ENCODE measurements around the gene BTC. TPM values are rescaled to one million over a fixed set of nuclear protein-coding genes. Genes with fewer than 3 reads are reported as not detected.

The BTC gene
- total and polyA plus RNA-seq, 2 donors (not counting 1 experiment from before 2014, with no cell fraction given) = not detected

DNA sequence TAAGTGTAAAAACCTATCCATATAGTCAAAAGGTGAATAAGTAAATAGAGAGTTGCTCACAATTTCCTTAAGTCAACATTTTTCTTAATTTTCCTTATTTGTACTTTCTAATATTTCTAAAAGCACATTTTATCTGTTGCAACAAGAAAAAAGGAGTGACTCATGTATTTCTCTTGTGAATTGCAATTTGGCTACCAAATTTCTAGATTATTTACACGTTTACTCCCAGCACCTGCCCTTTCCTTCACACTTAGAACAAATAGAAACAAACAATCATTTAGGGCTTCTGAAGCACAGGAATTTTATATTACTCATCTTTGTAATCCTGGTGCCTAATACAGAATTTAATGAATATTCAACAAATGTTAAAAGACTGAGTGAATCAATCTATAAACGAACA, 22.2 kb downstream of the BTC start:
- Mint-ChIP-seq H3K27ac (no peak overlapping the region), H3K9me3 (ENCODE audit: insufficient read depth) (no peaks in the 10 kb centered on the region), H3K27me3 (peaks cover 6% of the 10 kb centered on the region), H3K4me3 (no peak overlapping the region), H3K4me1 (no peaks in the 10 kb centered on the region)
- Histone ChIP-seq H3K4me1 (ENCODE audit: control insufficient read depth in 2 of 2, insufficient read depth in 2 of 2, low read length in 2 of 2) (no peaks in the 10 kb centered on the region), H3K27ac (ENCODE audit: low read length in 2 of 2) (no peak overlapping the region), H4K20me1 (ENCODE audit: control insufficient read depth, insufficient read depth, low read length, poor library complexity, severe bottlenecking) (no peaks in the 10 kb centered on the region), H3K36me3 (replicated peaks in 1 of 2; ENCODE audit: control extremely low read depth in 1 of 2, control insufficient read depth in 1 of 2, extremely low read depth in 1 of 2, insufficient read depth in 2 of 2, low read length in 1 of 2) (no peaks in the 10 kb centered on the region), H3K4me3 (ENCODE audit: control extremely low read depth in 1 of 5, extremely low read depth in 1 of 5, insufficient read depth in 1 of 5, low read depth in 2 of 5, low read length in 4 of 5) (no peak overlapping the region), H3K9me3 (ENCODE audit: control extremely low read depth in 1 of 3, control insufficient read depth in 2 of 3, insufficient read depth in 1 of 3, low read length in 2 of 3) (no peaks in the 10 kb centered on the region), H3K79me2 (ENCODE audit: control insufficient read depth, insufficient read depth, low read length) (no peaks in the 10 kb centered on the region), H3K4me2 (replicated peaks; ENCODE audit: low read depth, low read length, poor library complexity, severe bottlenecking) (no peak overlapping the region), H3K9ac (ENCODE audit: low read length) (no peak overlapping the region), H3K27me3 (replicated peaks in 1 of 4; ENCODE audit: control extremely low read depth in 1 of 4, control insufficient read depth in 3 of 4, insufficient read depth in 4 of 4, low read length in 3 of 4) (no peaks in the 10 kb centered on the region), H2AFZ (ENCODE audit: insufficient read depth, low read depth, low read length, poor library complexity, severe bottlenecking) (no peak overlapping the region)
- ATAC-seq (ENCODE audit: low read depth) (no peak), DNase-seq (no peak)
- WGBS (ENCODE audit: insufficient coverage) = no CpG with 5 or more reads among the region's 2 CpGs
- intact Hi-C loops (cut with micrococcal nuclease) = no loop called here
- ChIA-PET POLR2A (no interaction called here), CTCF (no interaction called here)
- TF ChIP-seq, protein P1, sequence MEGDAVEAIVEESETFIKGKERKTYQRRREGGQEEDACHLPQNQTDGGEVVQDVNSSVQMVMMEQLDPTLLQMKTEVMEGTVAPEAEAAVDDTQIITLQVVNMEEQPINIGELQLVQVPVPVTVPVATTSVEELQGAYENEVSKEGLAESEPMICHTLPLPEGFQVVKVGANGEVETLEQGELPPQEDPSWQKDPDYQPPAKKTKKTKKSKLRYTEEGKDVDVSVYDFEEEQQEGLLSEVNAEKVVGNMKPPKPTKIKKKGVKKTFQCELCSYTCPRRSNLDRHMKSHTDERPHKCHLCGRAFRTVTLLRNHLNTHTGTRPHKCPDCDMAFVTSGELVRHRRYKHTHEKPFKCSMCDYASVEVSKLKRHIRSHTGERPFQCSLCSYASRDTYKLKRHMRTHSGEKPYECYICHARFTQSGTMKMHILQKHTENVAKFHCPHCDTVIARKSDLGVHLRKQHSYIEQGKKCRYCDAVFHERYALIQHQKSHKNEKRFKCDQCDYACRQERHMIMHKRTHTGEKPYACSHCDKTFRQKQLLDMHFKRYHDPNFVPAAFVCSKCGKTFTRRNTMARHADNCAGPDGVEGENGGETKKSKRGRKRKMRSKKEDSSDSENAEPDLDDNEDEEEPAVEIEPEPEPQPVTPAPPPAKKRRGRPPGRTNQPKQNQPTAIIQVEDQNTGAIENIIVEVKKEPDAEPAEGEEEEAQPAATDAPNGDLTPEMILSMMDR (IDR thresholded peaks at IDR 0.05) = no peak
- no peak for TF ChIP-seq EZH2 (IDR thresholded peaks at IDR 0.05; ENCODE audit: borderline replicate concordance, insufficient read depth, low read depth, low read length, poor library complexity, severe bottlenecking)

DNA sequence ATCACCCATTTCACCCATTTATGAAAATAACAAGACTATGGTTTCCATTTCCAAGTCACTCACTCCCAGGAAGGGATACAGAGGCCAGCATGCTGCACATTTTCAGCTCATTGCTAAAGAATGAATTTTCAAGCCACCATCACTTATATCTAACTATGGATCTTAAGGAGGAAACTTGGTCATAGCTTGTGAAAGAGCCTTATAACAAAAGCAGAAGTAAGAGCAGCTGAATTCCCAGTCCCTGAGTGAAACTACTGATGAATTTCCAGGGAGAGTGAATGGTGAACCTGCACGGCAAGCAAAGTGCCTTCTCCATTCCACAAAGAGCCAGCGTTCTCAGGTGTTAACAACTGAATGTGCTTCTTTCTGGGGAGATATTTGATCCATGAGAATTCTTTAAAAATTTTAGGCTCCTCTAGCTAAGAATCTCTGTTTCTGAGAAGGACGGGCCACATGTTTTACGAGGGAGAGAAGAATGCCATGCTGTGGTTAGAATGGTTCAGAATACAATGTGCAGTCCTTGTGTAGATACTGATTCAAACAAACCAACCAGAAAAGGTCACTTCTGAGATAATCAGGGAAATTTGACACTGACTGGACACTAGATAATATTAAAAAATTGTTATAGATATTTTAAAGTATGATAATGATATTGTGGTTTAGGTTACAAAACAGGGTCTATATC, 24.0 kb downstream of the BTC start:
- WGBS (ENCODE audit: insufficient coverage) = no CpG with 5 or more reads among the region's 4 CpGs
- peaks cover 4% of the 10 kb centered on the region for H3K27me3 Mint-ChIP-seq

More for the DNA sequence above, 24.0 kb downstream of the BTC start:
- Histone ChIP-seq H3K27ac (ENCODE audit: low read length in 2 of 2) (no peak overlapping the region), H3K27me3 (replicated peaks in 1 of 4; ENCODE audit: control extremely low read depth in 1 of 4, control insufficient read depth in 3 of 4, insufficient read depth in 4 of 4, low read length in 3 of 4) (no peaks in the 10 kb centered on the region), H3K4me2 (replicated peaks; ENCODE audit: low read depth, low read length, poor library complexity, severe bottlenecking) (no peak overlapping the region), H3K36me3 (replicated peaks in 1 of 2; ENCODE audit: control extremely low read depth in 1 of 2, control insufficient read depth in 1 of 2, extremely low read depth in 1 of 2, insufficient read depth in 2 of 2, low read length in 1 of 2) (no peaks in the 10 kb centered on the region), H3K9me3 (ENCODE audit: control extremely low read depth in 1 of 3, control insufficient read depth in 2 of 3, insufficient read depth in 1 of 3, low read length in 2 of 3) (no peaks in the 10 kb centered on the region), H3K9ac (ENCODE audit: low read length) (no peak overlapping the region), H2AFZ (ENCODE audit: insufficient read depth, low read depth, low read length, poor library complexity, severe bottlenecking) (no peak overlapping the region), H4K20me1 (ENCODE audit: control insufficient read depth, insufficient read depth, low read length, poor library complexity, severe bottlenecking) (no peaks in the 10 kb centered on the region), H3K79me2 (ENCODE audit: control insufficient read depth, insufficient read depth, low read length) (no peaks in the 10 kb centered on the region), H3K4me1 (ENCODE audit: control insufficient read depth in 2 of 2, insufficient read depth in 2 of 2, low read length in 2 of 2) (no peaks in the 10 kb centered on the region), H3K4me3 (ENCODE audit: control extremely low read depth in 1 of 5, extremely low read depth in 1 of 5, insufficient read depth in 1 of 5, low read depth in 2 of 5, low read length in 4 of 5) (no peak overlapping the region)
- no peaks in the 10 kb centered on the region for H3K4me1 Mint-ChIP-seq
- TF ChIP-seq, protein P1 (IDR thresholded peaks at IDR 0.05) = no peak
- TF ChIP-seq EZH2 (IDR thresholded peaks at IDR 0.05; ENCODE audit: borderline replicate concordance, insufficient read depth, low read depth, low read length, poor library complexity, severe bottlenecking) = no peak
- ChIA-PET POLR2A (no interaction called here), CTCF (no interaction called here)
- intact Hi-C loops (cut with micrococcal nuclease) = no loop called here
- ATAC-seq (ENCODE audit: low read depth) (no peak), DNase-seq (no peak)
- H3K4me3 Mint-ChIP-seq = no peak overlapping the region
- H3K9me3 Mint-ChIP-seq (ENCODE audit: insufficient read depth) = no peaks in the 10 kb centered on the region
- no peak overlapping the region for H3K27ac Mint-ChIP-seq
